DOHH2 (cell line): ENCODE results near the gene GATA5.

ENCODE experiments used
- H3F3A ChIP-seq: fragments of 200-600 bp; sonication (generic), shearing (Covaris generic); 2 replicates; pipeline ENCODE4 v1.6.0; 2016; ENCODE audit warnings: antibody characterized with exemption, mild to moderate bottlenecking; ENCODE audit not compliant: control insufficient read depth, insufficient read depth
- H3K27ac ChIP-seq: fragments of 200-600 bp; sonication (generic); 2 replicates; pipeline ENCODE4 v1.5.1; 2014; ENCODE audit warnings: low read depth, mild to moderate bottlenecking, low read length, moderate library complexity
- H3K27me3 ChIP-seq: fragments of 200-600 bp; sonication (generic); 2 replicates; pipeline ENCODE4 v1.6.1; 2014; ENCODE audit warnings: mild to moderate bottlenecking, low read length, mixed read lengths; ENCODE audit not compliant: control insufficient read depth
- H3K36me3 ChIP-seq: fragments of 200-600 bp; sonication (generic); 2 replicates; pipeline ENCODE4 v1.6.1; 2014; ENCODE audit warnings: mild to moderate bottlenecking, low read length, moderate library complexity, mixed read lengths; ENCODE audit not compliant: control insufficient read depth
- H3K4me1 ChIP-seq: fragments of 200-600 bp; sonication (generic); 2 replicates; pipeline ENCODE4 v1.6.1; 2014; ENCODE audit warnings: mild to moderate bottlenecking, low read length, mixed read lengths; ENCODE audit not compliant: control insufficient read depth
- H3K4me2 ChIP-seq: fragments of 200-600 bp; sonication (generic); 2 replicates; pipeline ENCODE4 v1.6.0; 2014; ENCODE audit warnings: mild to moderate bottlenecking, low read length, moderate library complexity
- H3K4me3 ChIP-seq: fragments of 200-600 bp; sonication (generic); 2 replicates; pipeline ENCODE4 v1.5.1; 2014; ENCODE audit warnings: mild to moderate bottlenecking, low read length, mixed read lengths
- H3K79me2 ChIP-seq: fragments of 200-600 bp; sonication (generic); 2 replicates; pipeline ENCODE4 v1.6.1; 2014; ENCODE audit warnings: mild to moderate bottlenecking, low read length, mixed read lengths; ENCODE audit not compliant: control insufficient read depth
- H3K9me2 ChIP-seq: fragments of 200-600 bp; sonication (generic); replicated peaks from 2 replicates; pipeline ENCODE4 v1.6.1; 2014; ENCODE audit warnings: mild to moderate bottlenecking, low read length, mixed read lengths; ENCODE audit not compliant: control insufficient read depth
- H3K9me3 ChIP-seq: fragments of 200-600 bp; sonication (generic); 2 replicates; pipeline ENCODE4 v1.6.1; 2014; ENCODE audit warnings: antibody characterized with exemption, low read length, mixed read lengths; ENCODE audit not compliant: control insufficient read depth, insufficient read depth
- H4K20me1 ChIP-seq: fragments of 200-600 bp; sonication (generic); 2 replicates; pipeline ENCODE4 v1.6.0; 2014; ENCODE audit warnings: low read depth, mild to moderate bottlenecking, antibody characterized with exemption, low read length, moderate library complexity; ENCODE audit not compliant: control insufficient read depth, insufficient read depth
- EZH2phosphoT487 ChIP-seq: fragments of 200-600 bp; sonication (generic); IDR thresholded peaks from 2 replicates; pipeline ENCODE4 v1.6.1; 2017; ENCODE audit warnings: borderline replicate concordance, mild to moderate bottlenecking, antibody characterized with exemption, low read length, moderate library complexity, mixed read lengths
- TF ChIP-seq, protein P1 (sequence below): fragments of 200-600 bp; sonication (generic); IDR thresholded peaks from one replicate; pipeline ENCODE4 v1.5.1; 2014; ENCODE audit warnings: antibody characterized with exemption, mild to moderate bottlenecking, low read depth, low read length; ENCODE audit not compliant: poor library complexity, severe bottlenecking

GATA5 gene

DNA sequence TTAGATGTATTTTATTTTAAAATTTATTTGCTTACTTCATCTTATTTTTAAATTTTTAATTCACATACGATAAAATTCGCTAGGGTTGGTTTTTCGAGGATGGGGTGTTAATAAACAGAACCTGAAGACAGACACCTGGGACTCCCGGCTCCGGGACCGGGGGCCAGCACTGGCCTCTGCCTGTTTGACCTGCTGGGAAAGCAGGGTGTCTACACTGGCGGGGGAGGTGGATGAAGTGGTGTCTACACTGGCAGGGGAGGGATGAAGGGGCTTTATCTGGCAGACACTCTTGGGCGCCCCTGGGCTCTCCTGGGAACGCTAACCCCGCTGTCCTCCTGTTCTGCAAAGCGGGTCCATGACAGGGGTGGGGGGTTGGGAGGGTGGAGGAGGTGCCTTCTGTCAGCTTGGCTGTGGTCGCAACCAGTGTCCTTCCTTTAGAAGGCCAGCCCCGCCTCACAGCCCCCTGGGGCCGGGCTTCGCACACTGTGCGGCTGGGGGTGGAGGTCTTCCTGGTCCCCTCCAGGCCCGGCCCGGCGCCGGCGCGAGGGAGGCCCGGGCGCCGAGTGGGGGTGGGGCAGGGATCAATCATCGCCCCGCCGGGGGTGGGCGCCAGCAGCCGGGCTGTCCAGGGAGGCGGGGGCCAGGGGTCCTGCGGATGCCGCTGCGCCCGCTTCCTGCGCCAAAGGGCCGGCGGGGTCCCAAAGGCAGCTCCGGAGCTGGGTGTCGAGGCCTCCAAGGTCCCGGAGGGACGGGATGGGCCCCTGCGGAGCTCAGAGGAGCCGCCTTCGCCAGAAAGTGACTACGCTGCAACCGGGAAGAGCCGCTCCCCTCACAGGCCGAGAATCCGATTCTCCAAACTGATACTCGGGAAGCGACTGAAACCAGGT lies 1.8 kb downstream of the GATA5 start:
- TF ChIP-seq, protein P1, sequence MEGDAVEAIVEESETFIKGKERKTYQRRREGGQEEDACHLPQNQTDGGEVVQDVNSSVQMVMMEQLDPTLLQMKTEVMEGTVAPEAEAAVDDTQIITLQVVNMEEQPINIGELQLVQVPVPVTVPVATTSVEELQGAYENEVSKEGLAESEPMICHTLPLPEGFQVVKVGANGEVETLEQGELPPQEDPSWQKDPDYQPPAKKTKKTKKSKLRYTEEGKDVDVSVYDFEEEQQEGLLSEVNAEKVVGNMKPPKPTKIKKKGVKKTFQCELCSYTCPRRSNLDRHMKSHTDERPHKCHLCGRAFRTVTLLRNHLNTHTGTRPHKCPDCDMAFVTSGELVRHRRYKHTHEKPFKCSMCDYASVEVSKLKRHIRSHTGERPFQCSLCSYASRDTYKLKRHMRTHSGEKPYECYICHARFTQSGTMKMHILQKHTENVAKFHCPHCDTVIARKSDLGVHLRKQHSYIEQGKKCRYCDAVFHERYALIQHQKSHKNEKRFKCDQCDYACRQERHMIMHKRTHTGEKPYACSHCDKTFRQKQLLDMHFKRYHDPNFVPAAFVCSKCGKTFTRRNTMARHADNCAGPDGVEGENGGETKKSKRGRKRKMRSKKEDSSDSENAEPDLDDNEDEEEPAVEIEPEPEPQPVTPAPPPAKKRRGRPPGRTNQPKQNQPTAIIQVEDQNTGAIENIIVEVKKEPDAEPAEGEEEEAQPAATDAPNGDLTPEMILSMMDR = no peak
- TF ChIP-seq EZH2phosphoT487 = no peak
- no peaks in the 10 kb centered on the region for H3K36me3 ChIP-seq
- no peaks in the 10 kb centered on the region for H3F3A ChIP-seq
- no peak overlapping the region for H3K4me2 ChIP-seq
- no peak overlapping the region for H3K4me3 ChIP-seq
- H3K9me2 ChIP-seq = no peaks in the 10 kb centered on the region
- no peak overlapping the region for H3K27ac ChIP-seq
- no peaks in the 10 kb centered on the region for H3K27me3 ChIP-seq
- no peaks in the 10 kb centered on the region for H3K4me1 ChIP-seq
- no peaks in the 10 kb centered on the region for H3K9me3 ChIP-seq
- H3K79me2 ChIP-seq = no peaks in the 10 kb centered on the region
- no peaks in the 10 kb centered on the region for H4K20me1 ChIP-seq

DNA sequence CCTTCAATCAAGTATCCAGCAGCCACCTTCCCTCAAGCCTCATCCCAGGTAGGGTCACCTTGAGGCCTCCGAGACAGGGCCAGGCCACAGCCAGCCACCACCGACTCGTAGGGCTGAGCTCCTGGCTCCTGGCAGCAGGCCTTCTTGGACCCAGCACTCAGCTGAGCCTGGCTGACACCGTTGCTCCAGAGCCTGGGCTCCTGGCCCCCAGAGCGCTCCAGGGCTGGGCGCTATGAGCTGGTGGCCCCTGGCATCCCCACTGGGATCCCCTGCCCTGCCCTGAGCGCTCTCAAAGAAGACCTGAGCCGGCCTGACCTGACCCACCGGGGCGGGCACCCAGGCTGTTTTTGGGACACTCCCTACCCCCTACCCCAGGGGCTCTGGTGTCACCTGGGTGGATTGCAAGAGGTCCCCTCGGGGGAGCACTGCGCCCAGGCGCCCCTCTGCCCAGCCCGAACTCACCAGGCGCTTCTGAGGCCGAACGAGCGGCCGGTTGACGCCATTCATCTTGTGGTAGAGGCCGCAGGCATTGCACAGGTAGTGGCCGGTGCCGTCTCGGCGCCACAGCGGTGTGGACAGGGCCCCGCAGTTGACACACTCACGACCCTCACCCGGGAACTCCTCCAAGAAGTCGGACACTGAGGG lies 2.7 kb downstream of the GATA5 start:
- no peaks in the 10 kb centered on the region for H3K9me3 ChIP-seq
- no peak overlapping the region for H3K4me3 ChIP-seq
- H4K20me1 ChIP-seq = no peaks in the 10 kb centered on the region
- H3F3A ChIP-seq = no peaks in the 10 kb centered on the region
- H3K79me2 ChIP-seq = no peaks in the 10 kb centered on the region
- no peaks in the 10 kb centered on the region for H3K4me1 ChIP-seq
- H3K27ac ChIP-seq = no peak overlapping the region
- no peaks in the 10 kb centered on the region for H3K9me2 ChIP-seq
- no peaks in the 10 kb centered on the region for H3K36me3 ChIP-seq
- H3K4me2 ChIP-seq = no peak overlapping the region
- no peaks in the 10 kb centered on the region for H3K27me3 ChIP-seq
- TF ChIP-seq, protein P1 = no peak
- no peak for TF ChIP-seq EZH2phosphoT487

DNA sequence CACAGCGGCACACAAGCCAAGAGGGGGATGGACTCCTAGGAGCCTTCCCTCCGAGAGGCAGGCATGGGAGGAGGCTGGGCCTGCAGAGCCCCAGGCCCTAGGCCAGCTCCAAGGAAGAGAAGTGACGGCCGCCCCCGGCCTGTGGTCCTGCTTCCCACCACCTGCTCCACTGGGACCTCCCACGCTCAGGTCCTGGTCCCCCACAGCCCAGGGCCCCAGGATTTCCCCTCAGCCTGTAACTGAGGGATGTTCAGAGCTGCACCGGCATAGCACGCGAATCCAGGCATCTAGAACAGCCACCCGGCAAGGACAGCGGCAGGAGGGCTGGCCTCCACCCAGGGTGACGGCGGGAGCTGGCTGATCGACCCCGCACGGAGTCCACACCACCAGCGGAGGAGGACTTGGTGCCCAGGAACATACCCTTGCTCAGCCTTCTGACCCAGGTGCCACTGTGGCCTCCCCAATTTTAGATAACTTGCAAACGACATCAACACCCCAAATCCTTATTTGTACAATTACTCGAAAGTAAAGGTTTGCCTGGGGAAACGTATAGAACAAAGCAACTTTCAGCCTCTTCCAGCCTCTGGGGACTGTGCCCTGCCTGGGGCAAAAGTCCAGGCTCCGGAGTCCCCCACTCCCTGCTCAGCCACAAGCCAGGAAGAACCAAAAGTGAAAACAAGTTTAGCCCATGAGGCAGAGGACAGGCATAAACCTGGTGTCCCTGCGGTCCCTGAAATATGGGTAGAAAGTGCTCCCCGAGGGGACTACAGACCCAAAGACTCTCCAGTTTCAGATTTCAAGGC lies 3.5 kb downstream of the GATA5 start:
- no peak overlapping the region for H3K27ac ChIP-seq
- H3K9me2 ChIP-seq = no peaks in the 10 kb centered on the region
- no peak overlapping the region for H3K4me2 ChIP-seq
- H3K27me3 ChIP-seq = no peaks in the 10 kb centered on the region
- no peak for TF ChIP-seq EZH2phosphoT487
- TF ChIP-seq, protein P1 = no peak
- no peaks in the 10 kb centered on the region for H3K4me1 ChIP-seq
- H3F3A ChIP-seq = no peaks in the 10 kb centered on the region
- H4K20me1 ChIP-seq = no peaks in the 10 kb centered on the region
- H3K4me3 ChIP-seq = no peak overlapping the region
- H3K79me2 ChIP-seq = no peaks in the 10 kb centered on the region
- no peaks in the 10 kb centered on the region for H3K36me3 ChIP-seq
- no peaks in the 10 kb centered on the region for H3K9me3 ChIP-seq
